K562 (cell line): Measurements from ENCODE around the gene CHPF. TPM values are rescaled to one million over a fixed set of nuclear protein-coding genes. Genes with fewer than 3 reads are reported as not detected.

Experiments used
- ARNT ChIP-seq, 2 experiments: fragments of 450-650 bp; IDR thresholded peaks; 2 replicates each; pipeline ENCODE4 v1.6.1; 2016; ENCODE audit warnings: mild to moderate bottlenecking in 1 of 2
- CTBP1 ChIP-seq: fragments of 450-650 bp; IDR thresholded peaks from 2 replicates; pipeline ENCODE4 v1.6.1; 2016; ENCODE audit warnings: borderline replicate concordance
- GATAD2B ChIP-seq: fragments of 450-650 bp; IDR thresholded peaks from 2 replicates; pipeline ENCODE4 v1.6.1; 2017; ENCODE audit warnings: mild to moderate bottlenecking, borderline replicate concordance
- HMGN3 ChIP-seq: IDR thresholded peaks from 2 replicates; pipeline ENCODE4 v1.6.1; 2011; ENCODE audit warnings: borderline replicate concordance, low read depth, mild to moderate bottlenecking, mixed read lengths, low read length; ENCODE audit not compliant: insufficient read length; ENCODE audit errors: extremely low read depth
- HOXB6 ChIP-seq: fragments of 250-450 bp; sonication (Bioruptor Pico); IDR thresholded peaks from 2 replicates; pipeline ENCODE4 v1.5.1; 2022; ENCODE audit warnings: mild to moderate bottlenecking, borderline replicate concordance
- LCOR ChIP-seq: sonication (generic); formaldehyde crosslinking; IDR thresholded peaks from 2 replicates; pipeline ENCODE4 v1.8.0; 2022; ENCODE audit warnings: mild to moderate bottlenecking, missing genetic modification reagents
- NBN ChIP-seq: fragments of 450-650 bp; IDR thresholded peaks from 2 replicates; pipeline ENCODE4 v1.6.1; 2016; ENCODE audit warnings: low read depth, mild to moderate bottlenecking
- NONO ChIP-seq, 2 experiments: fragments of 200-400 bp in 1 of 2; fragments of 450-650 bp in 1 of 2; formaldehyde crosslinking in 1 of 2; IDR thresholded peaks; 2 replicates each; pipeline ENCODE4 v1.6.1; 2017; ENCODE audit warnings: low read depth in 2 of 2, mild to moderate bottlenecking in 2 of 2, moderate library complexity in 2 of 2, low read length in 1 of 2
- RAD21 ChIP-seq, 2 experiments: fragments of 250-450 bp in 1 of 2; fragments of 450-650 bp in 1 of 2; sonication (Bioruptor Pico) in 1 of 2; formaldehyde crosslinking in 1 of 2; IDR thresholded peaks in 1 of 2; conservative IDR thresholded peaks in 1 of 2; 2 replicates each; pipeline versions ENCODE4 v1.4.0 to v1.8.0; 2020 to 2022; ENCODE audit warnings: mild to moderate bottlenecking in 2 of 2, moderate library complexity in 1 of 2
- RBM14 ChIP-seq: fragments of 200-400 bp; formaldehyde crosslinking; IDR thresholded peaks from 2 replicates; pipeline ENCODE4 v1.6.1; 2018; ENCODE audit warnings: low read depth, mild to moderate bottlenecking, low read length, moderate library complexity, borderline replicate concordance; ENCODE audit not compliant: insufficient read depth
- TAL1 ChIP-seq: fragments of 450-650 bp; IDR thresholded peaks from 2 replicates; pipeline ENCODE4 v1.6.1; 2016; ENCODE audit warnings: mild to moderate bottlenecking
- XRCC5 ChIP-seq: fragments of 200-400 bp; formaldehyde crosslinking; IDR thresholded peaks from 2 replicates; pipeline ENCODE4 v1.6.1; 2017; ENCODE audit warnings: low read depth, mild to moderate bottlenecking, low read length
- ZFPM2 ChIP-seq: fragments of 250-450 bp; sonication (Bioruptor Pico); IDR thresholded peaks from 2 replicates; pipeline ENCODE4 v1.5.1; 2022; ENCODE audit warnings: mild to moderate bottlenecking
- ZNF41 ChIP-seq: fragments of 250-450 bp; sonication (Bioruptor Pico); conservative IDR thresholded peaks from 2 replicates; pipeline ENCODE4 v1.4.0; 2020; ENCODE audit warnings: mild to moderate bottlenecking
- ZNF445 ChIP-seq: fragments of 250-450 bp; sonication (Bioruptor Pico); IDR thresholded peaks from 2 replicates; pipeline ENCODE4 v1.4.0; 2020; ENCODE audit warnings: low read depth, mild to moderate bottlenecking, moderate library complexity
- ZNF583 ChIP-seq: fragments of 250-450 bp; sonication (Bioruptor Pico); IDR thresholded peaks from 2 replicates; pipeline ENCODE4 v1.4.0; 2020
- ZNF584 ChIP-seq: fragments of 200-800 bp; sonication (Bioruptor generic); IDR thresholded peaks from 2 replicates; pipeline ENCODE4 v1.6.1; 2016; ENCODE audit warnings: low read depth, mild to moderate bottlenecking, missing genetic modification characterization, missing compliant biosample characterization
- ZZZ3 ChIP-seq: fragments of 450-650 bp; IDR thresholded peaks from 2 replicates; pipeline ENCODE4 v1.6.1; 2016; ENCODE audit warnings: antibody characterized with exemption, mild to moderate bottlenecking, moderate library complexity
- polyA plus RNA-seq, 8 experiments: library from polyadenylated mRNA; depleted of rRNA in 4 of 8; stranded (reverse) in 5 of 8; unstranded in 3 of 8; fragments of >200 nt; fragmentation: Nextera tagmentation in 2 of 8; fragmentation: Illumina TruSeq in 1 of 8; extraction: Ambion mirVana in 2 of 8; extraction: Trizol in 1 of 8; gene quantifications; 2 replicates each; pipeline versions ENCODE4 v1.2.1 to v1.2.3, GENCODE V29; 2011 to 2014; ENCODE audit warnings: inconsistent platforms in 1 of 8, missing spikeins in 1 of 8
- total RNA-seq, 7 experiments: library from RNA; depleted of rRNA in 6 of 7; stranded (reverse); fragments of >200 nt in 6 of 7; fragmentation: Illumina TruSeq in 2 of 7; extraction: Trizol in 2 of 7; gene quantifications; 2 replicates each; pipeline versions ENCODE4 v1.2.1 to v1.2.3, GENCODE V29; 2011 to 2021; ENCODE audit warnings: low replicate concordance in 1 of 7
- TF ChIP-seq, protein P1 (sequence below): sonication (generic); formaldehyde crosslinking; IDR thresholded peaks from 2 replicates; pipeline ENCODE4 v1.8.1; 2023; ENCODE audit warnings: mild to moderate bottlenecking, missing genetic modification reagents
- TF ChIP-seq, protein P2 (sequence below), 2 experiments: IDR thresholded peaks in 1 of 2; conservative IDR thresholded peaks in 1 of 2; 2 replicates each; pipeline ENCODE4 v1.6.1; 2016; ENCODE audit warnings: low read depth in 2 of 2, mild to moderate bottlenecking in 1 of 2, missing compliant biosample characterization in 1 of 2, missing genetic modification characterization in 1 of 2, moderate library complexity in 1 of 2
- TF ChIP-seq, protein P3 (sequence below): fragments of 450-650 bp; formaldehyde crosslinking; IDR thresholded peaks from 2 replicates; pipeline ENCODE4 v1.4.0; 2022; ENCODE audit warnings: mild to moderate bottlenecking, moderate library complexity
- TF ChIP-seq, protein P4 (sequence below): IDR thresholded peaks from 2 replicates; pipeline ENCODE4 v1.6.1; 2014; ENCODE audit warnings: antibody characterized with exemption

Gene CHPF
- total and polyA plus RNA-seq, 9 of the 15 experiments (the other 6 are each of a cell fraction or from before 2014, with no cell fraction given), result 0.15 to 57.2 (median 7.9) TPM

- TF ChIP-seq ZNF584 (CRISPR knock-in tag) (no peak), ZNF583 (CRISPR knock-in tag) (peak; percentile 61; the same call in 1 of the 2 replicates), ZNF445 (CRISPR knock-in tag) (no peak), RBM14 (0 out of 2 replicates have a peak, but pooled peaks have one; percentile 21), HMGN3 (peak; percentile 100), GATAD2B (peak; percentile 86; the same call in 1 of the 2 replicates), ZZZ3 (no peak), ARNT (IDR thresholded peaks at IDR 0.05) (peak in 1 of 2 experiments; percentile 35; a peak in 1 of 4 replicates), ZNF41 (0 out of 2 replicates have a peak, but pooled peaks have one; percentile 39), NBN (peak; percentile 83), XRCC5 (no peak; the same call in 1 of the 2 replicates), LCOR (peak; percentile 87), HOXB6 (no peak), NONO (IDR thresholded peaks at IDR 0.05; ENCODE audit: low read depth in 2 of 2, low read length in 1 of 2) (peak in 1 of 2 experiments; percentile 83; a peak in 2 of 4 replicates), RAD21 (CRISPR knock-in tag; conservative IDR thresholded peaks at IDR 0.05 in 1 of 2, IDR thresholded peaks at IDR 0.05 in 1 of 2) (peak; percentile 19 to 23; a peak in 2 of 4 replicates), CTBP1 (peak; percentile 96), ZFPM2 (CRISPR knock-in tag) (no peak), TAL1 (peak; percentile 93)
- TF ChIP-seq, protein P1, sequence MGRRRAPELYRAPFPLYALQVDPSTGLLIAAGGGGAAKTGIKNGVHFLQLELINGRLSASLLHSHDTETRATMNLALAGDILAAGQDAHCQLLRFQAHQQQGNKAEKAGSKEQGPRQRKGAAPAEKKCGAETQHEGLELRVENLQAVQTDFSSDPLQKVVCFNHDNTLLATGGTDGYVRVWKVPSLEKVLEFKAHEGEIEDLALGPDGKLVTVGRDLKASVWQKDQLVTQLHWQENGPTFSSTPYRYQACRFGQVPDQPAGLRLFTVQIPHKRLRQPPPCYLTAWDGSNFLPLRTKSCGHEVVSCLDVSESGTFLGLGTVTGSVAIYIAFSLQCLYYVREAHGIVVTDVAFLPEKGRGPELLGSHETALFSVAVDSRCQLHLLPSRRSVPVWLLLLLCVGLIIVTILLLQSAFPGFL, result no peak
- TF ChIP-seq, protein P2, sequence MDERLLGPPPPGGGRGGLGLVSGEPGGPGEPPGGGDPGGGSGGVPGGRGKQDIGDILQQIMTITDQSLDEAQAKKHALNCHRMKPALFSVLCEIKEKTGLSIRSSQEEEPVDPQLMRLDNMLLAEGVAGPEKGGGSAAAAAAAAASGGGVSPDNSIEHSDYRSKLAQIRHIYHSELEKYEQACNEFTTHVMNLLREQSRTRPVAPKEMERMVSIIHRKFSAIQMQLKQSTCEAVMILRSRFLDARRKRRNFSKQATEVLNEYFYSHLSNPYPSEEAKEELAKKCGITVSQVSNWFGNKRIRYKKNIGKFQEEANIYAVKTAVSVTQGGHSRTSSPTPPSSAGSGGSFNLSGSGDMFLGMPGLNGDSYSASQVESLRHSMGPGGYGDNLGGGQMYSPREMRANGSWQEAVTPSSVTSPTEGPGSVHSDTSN (CRISPR knock-in tag; IDR thresholded peaks at IDR 0.05; ENCODE audit: low read depth), result 0 out of 2 replicates have a peak, but pooled peaks have one; percentile 28
- TF ChIP-seq, protein P2 (tag; conservative IDR thresholded peaks at IDR 0.05; ENCODE audit: low read depth), result peak; percentile 82
- TF ChIP-seq, protein P3, sequence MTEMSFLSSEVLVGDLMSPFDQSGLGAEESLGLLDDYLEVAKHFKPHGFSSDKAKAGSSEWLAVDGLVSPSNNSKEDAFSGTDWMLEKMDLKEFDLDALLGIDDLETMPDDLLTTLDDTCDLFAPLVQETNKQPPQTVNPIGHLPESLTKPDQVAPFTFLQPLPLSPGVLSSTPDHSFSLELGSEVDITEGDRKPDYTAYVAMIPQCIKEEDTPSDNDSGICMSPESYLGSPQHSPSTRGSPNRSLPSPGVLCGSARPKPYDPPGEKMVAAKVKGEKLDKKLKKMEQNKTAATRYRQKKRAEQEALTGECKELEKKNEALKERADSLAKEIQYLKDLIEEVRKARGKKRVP, result peak; percentile 65
- TF ChIP-seq, protein P4, sequence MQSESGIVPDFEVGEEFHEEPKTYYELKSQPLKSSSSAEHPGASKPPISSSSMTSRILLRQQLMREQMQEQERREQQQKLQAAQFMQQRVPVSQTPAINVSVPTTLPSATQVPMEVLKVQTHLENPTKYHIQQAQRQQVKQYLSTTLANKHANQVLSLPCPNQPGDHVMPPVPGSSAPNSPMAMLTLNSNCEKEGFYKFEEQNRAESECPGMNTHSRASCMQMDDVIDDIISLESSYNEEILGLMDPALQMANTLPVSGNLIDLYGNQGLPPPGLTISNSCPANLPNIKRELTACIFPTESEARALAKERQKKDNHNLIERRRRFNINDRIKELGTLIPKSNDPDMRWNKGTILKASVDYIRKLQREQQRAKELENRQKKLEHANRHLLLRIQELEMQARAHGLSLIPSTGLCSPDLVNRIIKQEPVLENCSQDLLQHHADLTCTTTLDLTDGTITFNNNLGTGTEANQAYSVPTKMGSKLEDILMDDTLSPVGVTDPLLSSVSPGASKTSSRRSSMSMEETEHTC, result no peak
Measured at GRCh38 chr2:219514196-219514761, 29.3 kb downstream of the CHPF start, which contains the start of gene ASIC4 (continued).
